ENCODE data around the gene HBB. TPM values are rescaled to one million over a fixed set of nuclear protein-coding genes. Genes with fewer than 3 reads are reported as not detected.

HBB gene
- total RNA-seq, 1 experiment from 2014 or later, result not detected

- CTCF ChIA-PET, result interaction anchor here (0.7 kb wide), 1 partner anchor 20 kb away, joined by 3 read pairs; no protein-coding TSS in a partner anchor
- H3K4me1 Mint-ChIP-seq (ENCODE audit: low read depth, unreplicated experiment), result no peaks in the 10 kb centered on the region
- peaks cover 55% of the 10 kb centered on the region for H3K27me3 Mint-ChIP-seq (ENCODE audit: unreplicated experiment)
- no TSS peak for BruUV-seq (replicated peaks)
- H3K4me3 Mint-ChIP-seq (ENCODE audit: low read depth, unreplicated experiment), result no peak overlapping the region
- no peak overlapping the region for H3K27ac Mint-ChIP-seq (ENCODE audit: unreplicated experiment)
- no peaks in the 10 kb centered on the region for H3K36me3 Mint-ChIP-seq (ENCODE audit: insufficient read depth, unreplicated experiment)
- TF ChIP-seq CTCF (IDR thresholded peaks at IDR 0.05; ENCODE audit: unreplicated experiment), result no peak
- DNase-seq, result no peak
- intact Hi-C loops (cut with micrococcal nuclease; ENCODE audit: unreplicated experiment), result no loop called here
- H3K9me3 Mint-ChIP-seq (ENCODE audit: low read depth, unreplicated experiment), result peaks cover under 1% of the 10 kb centered on the region
Observed at GRCh38 chr11:5247472-5248192, 20.8 kb upstream of the HBB start.

DNA sequence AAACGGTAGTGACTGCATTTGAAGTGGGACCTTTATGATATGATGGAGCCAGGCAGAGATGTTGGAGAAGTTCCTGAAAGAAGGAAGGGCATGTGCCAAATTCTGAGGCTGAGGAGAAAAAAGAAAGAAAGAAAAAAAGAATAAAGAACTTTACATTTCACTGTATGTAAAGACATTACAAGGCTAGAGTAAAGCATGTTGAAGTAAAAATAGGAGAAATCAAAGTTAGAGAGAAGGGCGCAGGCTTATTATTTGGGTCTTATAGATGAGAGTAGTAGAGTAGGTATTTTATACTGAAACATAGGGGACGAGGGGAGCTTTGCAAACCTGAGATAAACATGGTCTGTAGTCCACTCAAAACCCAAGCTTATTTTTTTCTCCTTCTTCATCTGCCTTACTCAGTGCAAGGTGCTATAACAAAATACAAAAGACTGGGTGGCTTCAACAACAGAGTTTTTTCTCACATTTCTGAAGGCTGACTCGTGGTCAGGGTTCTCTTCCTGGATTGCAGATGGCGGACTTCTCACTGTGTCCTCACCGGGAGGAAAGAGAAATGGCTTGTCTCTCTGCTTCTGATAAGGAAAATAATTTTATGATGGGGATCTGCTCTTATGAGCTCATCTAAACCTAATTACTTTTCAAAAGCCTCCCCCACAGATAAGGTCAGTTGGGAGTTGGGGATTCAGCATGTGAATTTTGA is 20.1 kb upstream of the HBB start:
- Mint-ChIP-seq H3K27me3 (ENCODE audit: unreplicated experiment) (peaks cover 47% of the 10 kb centered on the region), H3K27ac (ENCODE audit: unreplicated experiment) (no peak overlapping the region), H3K4me1 (ENCODE audit: low read depth, unreplicated experiment) (no peaks in the 10 kb centered on the region), H3K4me3 (ENCODE audit: low read depth, unreplicated experiment) (no peak overlapping the region), H3K36me3 (ENCODE audit: insufficient read depth, unreplicated experiment) (no peaks in the 10 kb centered on the region), H3K9me3 (ENCODE audit: low read depth, unreplicated experiment) (no peaks in the 10 kb centered on the region)
- intact Hi-C loops (cut with micrococcal nuclease; ENCODE audit: unreplicated experiment), result no loop called here
- CTCF ChIA-PET, result no interaction called here
- DNase-seq, result no peak
- no TSS peak for BruUV-seq (replicated peaks)
- TF ChIP-seq CTCF (IDR thresholded peaks at IDR 0.05; ENCODE audit: unreplicated experiment), result no peak

DNA sequence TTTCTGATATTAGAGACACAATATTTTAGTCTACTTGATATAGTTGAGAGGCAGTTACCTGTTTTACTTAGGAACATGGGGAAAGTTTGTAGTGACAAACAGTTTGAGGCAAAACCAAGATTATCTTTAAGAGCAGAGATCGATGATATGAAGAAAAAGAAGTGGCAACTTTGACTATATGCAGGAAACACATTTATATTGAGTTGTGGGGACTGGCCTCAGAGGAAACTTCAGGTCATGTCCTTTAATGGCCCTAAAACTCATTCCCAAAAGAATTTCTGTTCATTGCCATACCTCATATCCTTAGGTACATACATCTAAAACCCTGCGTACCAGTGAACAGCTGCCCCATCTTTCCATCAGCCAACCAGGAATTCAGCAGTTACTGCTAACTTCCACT is 18.3 kb upstream of the HBB start:
- CTCF ChIA-PET, result no interaction called here
- intact Hi-C loops (cut with micrococcal nuclease; ENCODE audit: unreplicated experiment), result no loop called here
- H3K4me1 Mint-ChIP-seq (ENCODE audit: low read depth, unreplicated experiment), result no peaks in the 10 kb centered on the region
- peaks cover 42% of the 10 kb centered on the region for H3K27me3 Mint-ChIP-seq (ENCODE audit: unreplicated experiment)
- no peak overlapping the region for H3K27ac Mint-ChIP-seq (ENCODE audit: unreplicated experiment)
- no TSS peak for BruUV-seq (replicated peaks)
- DNase-seq, result no peak
- H3K36me3 Mint-ChIP-seq (ENCODE audit: insufficient read depth, unreplicated experiment), result no peaks in the 10 kb centered on the region
- no peak for TF ChIP-seq CTCF (IDR thresholded peaks at IDR 0.05; ENCODE audit: unreplicated experiment)
- H3K4me3 Mint-ChIP-seq (ENCODE audit: low read depth, unreplicated experiment), result no peak overlapping the region
- no peaks in the 10 kb centered on the region for H3K9me3 Mint-ChIP-seq (ENCODE audit: low read depth, unreplicated experiment)

- no peak overlapping the region for H3K4me3 Mint-ChIP-seq (ENCODE audit: low read depth, unreplicated experiment)
- no peak overlapping the region for H3K27ac Mint-ChIP-seq (ENCODE audit: unreplicated experiment)
- H3K4me1 Mint-ChIP-seq (ENCODE audit: low read depth, unreplicated experiment), result no peaks in the 10 kb centered on the region
- H3K9me3 Mint-ChIP-seq (ENCODE audit: low read depth, unreplicated experiment), result no peaks in the 10 kb centered on the region
- H3K36me3 Mint-ChIP-seq (ENCODE audit: insufficient read depth, unreplicated experiment), result no peaks in the 10 kb centered on the region
- DNase-seq, result no peak
- no peak for TF ChIP-seq CTCF (IDR thresholded peaks at IDR 0.05; ENCODE audit: unreplicated experiment)
- CTCF ChIA-PET, result no interaction called here
- H3K27me3 Mint-ChIP-seq (ENCODE audit: unreplicated experiment), result peaks cover 42% of the 10 kb centered on the region
- intact Hi-C loops (cut with micrococcal nuclease; ENCODE audit: unreplicated experiment), result no loop called here
- BruUV-seq (replicated peaks), result no TSS peak
Observed at GRCh38 chr11:5243816-5244180, 16.9 kb upstream of the HBB start.
